OCI-LY1 (cell line): Measurements from ENCODE around the gene TEC.
"Not testable (repeated sequence)": the region's sequence is repeated elsewhere in the genome, so short reads cannot be mapped to it uniquely, and the experiment has no call there.

Experiments
- H2AFZ ChIP-seq: fragments of 200-600 bp; sonication (generic), shearing (Covaris generic); 2 replicates; pipeline ENCODE4 v1.6.0; 2014; ENCODE audit warnings: antibody characterized with exemption, mild to moderate bottlenecking, low read length
- H3F3A ChIP-seq: fragments of 200-600 bp; sonication (generic), shearing (Covaris generic); 2 replicates; pipeline ENCODE4 v1.6.0; 2014; ENCODE audit warnings: mild to moderate bottlenecking, antibody characterized with exemption, low read length, moderate library complexity; ENCODE audit not compliant: insufficient read depth
- H3K27ac ChIP-seq: fragments of 200-600 bp; sonication (generic); 2 replicates; pipeline ENCODE4 v1.5.1; 2014; ENCODE audit warnings: low read length, mixed run types, mild to moderate bottlenecking, low read depth; ENCODE audit not compliant: poor library complexity, severe bottlenecking
- H3K27me3 ChIP-seq: fragments of 200-600 bp; sonication (generic); 2 replicates; pipeline ENCODE4 v1.6.0; 2014; ENCODE audit warnings: antibody characterized with exemption, mild to moderate bottlenecking, low read length, moderate library complexity; ENCODE audit not compliant: insufficient read depth
- H3K36me3 ChIP-seq: fragments of 200-600 bp; sonication (generic); 2 replicates; pipeline ENCODE4 v1.6.1; 2014; ENCODE audit warnings: mild to moderate bottlenecking, antibody characterized with exemption, low read length, moderate library complexity, mixed read lengths; ENCODE audit not compliant: insufficient read depth
- H3K4me1 ChIP-seq: fragments of 200-600 bp; sonication (generic); 2 replicates; pipeline ENCODE4 v1.5.1; 2014; ENCODE audit warnings: mild to moderate bottlenecking, low read length, moderate library complexity; ENCODE audit not compliant: insufficient read depth, severe bottlenecking
- H3K4me2 ChIP-seq: fragments of 200-600 bp; sonication (generic), shearing (Covaris generic); 2 replicates; pipeline ENCODE4 v1.6.1; 2014; ENCODE audit warnings: low read length
- H3K4me3 ChIP-seq: fragments of 200-600 bp; sonication (generic); 2 replicates; pipeline ENCODE4 v1.5.1; 2014; ENCODE audit warnings: low read length, low read depth, mild to moderate bottlenecking, mixed read lengths; ENCODE audit not compliant: poor library complexity, severe bottlenecking
- H3K79me2 ChIP-seq: fragments of 200-600 bp; shearing (Covaris generic); 2 replicates; pipeline ENCODE4 v1.6.1; 2016; ENCODE audit warnings: mixed run types, low read length, mixed read lengths; ENCODE audit not compliant: insufficient read depth
- H3K9ac ChIP-seq: fragments of 200-600 bp; sonication (generic), shearing (Covaris generic); 2 replicates; pipeline ENCODE4 v1.6.1; 2014; ENCODE audit warnings: mild to moderate bottlenecking, low read length, mixed read lengths
- H3K9me2 ChIP-seq: fragments of 200-600 bp; sonication (generic), shearing (Covaris generic); 2 replicates; pipeline ENCODE4 v1.6.1; 2014; ENCODE audit warnings: low read depth, mild to moderate bottlenecking, low read length, mixed read lengths
- H3K9me3 ChIP-seq: fragments of 200-600 bp; shearing (Covaris generic); 2 replicates; pipeline ENCODE4 v1.6.1; 2014; ENCODE audit warnings: low read length, mixed read lengths
- H4K20me1 ChIP-seq: fragments of 200-600 bp; sonication (generic), shearing (Covaris generic); 2 replicates; pipeline ENCODE4 v1.6.0; 2016; ENCODE audit warnings: mild to moderate bottlenecking, low read length; ENCODE audit not compliant: insufficient read depth
- CTCF ChIP-seq: fragments of 200-600 bp; sonication (generic), shearing (Covaris generic); IDR thresholded peaks from 2 replicates; pipeline ENCODE4 v1.5.1; 2017; ENCODE audit warnings: mild to moderate bottlenecking, antibody characterized with exemption, low read length, moderate library complexity, mixed read lengths
- EZH2 ChIP-seq: fragments of 200-600 bp; sonication (generic), shearing (Covaris generic); IDR thresholded peaks from 2 replicates; pipeline ENCODE4 v1.8.0; 2017; ENCODE audit warnings: borderline replicate concordance, mixed run types, mild to moderate bottlenecking, antibody characterized with exemption, low read length, moderate library complexity, mixed read lengths

Gene TEC

GRCh38 chr4:48285640-48286039, 16.0 kb upstream of the TEC start:
- H3K27me3 ChIP-seq, H4K20me1 ChIP-seq, H3K4me1 ChIP-seq, H2AFZ ChIP-seq, H3K36me3 ChIP-seq, H3K9me3 ChIP-seq, H3K4me2 ChIP-seq, H3K4me3 ChIP-seq, H3F3A ChIP-seq, H3K79me2 ChIP-seq, H3K27ac ChIP-seq, H3K9ac ChIP-seq, H3K9me2 ChIP-seq: not testable (repeated sequence)

- no peak overlapping the region for H3K4me2 ChIP-seq
- no peak overlapping the region for H3K9ac ChIP-seq
- H3K36me3 ChIP-seq: no peaks in the 10 kb centered on the region
- no peaks in the 10 kb centered on the region for H4K20me1 ChIP-seq
- no peak overlapping the region for H3K27ac ChIP-seq
- no peaks in the 10 kb centered on the region for H3F3A ChIP-seq
- no peaks in the 10 kb centered on the region for H3K9me3 ChIP-seq
- no peak overlapping the region for H3K4me3 ChIP-seq
- H3K79me2 ChIP-seq: no peaks in the 10 kb centered on the region
- H3K9me2 ChIP-seq: no peaks in the 10 kb centered on the region
- no peak for TF ChIP-seq EZH2
- TF ChIP-seq CTCF: no peak
- H3K27me3 ChIP-seq: no peaks in the 10 kb centered on the region
- peaks cover 16% of the 10 kb centered on the region for H3K4me1 ChIP-seq
- H2AFZ ChIP-seq: no peak overlapping the region
Observed at GRCh38 chr4:48275686-48276085, 6.0 kb upstream of the TEC start.

- Histone ChIP-seq H3F3A (no peaks in the 10 kb centered on the region), H3K79me2 (no peaks in the 10 kb centered on the region), H3K9me3 (no peaks in the 10 kb centered on the region), H3K9me2 (no peaks in the 10 kb centered on the region), H3K9ac (no peak overlapping the region), H3K27ac (no peak overlapping the region), H3K4me3 (no peak overlapping the region), H3K36me3 (no peaks in the 10 kb centered on the region), H2AFZ (no peak overlapping the region), H3K27me3 (no peaks in the 10 kb centered on the region), H3K4me1 (peaks cover 21% of the 10 kb centered on the region), H3K4me2 (no peak overlapping the region), H4K20me1 (no peaks in the 10 kb centered on the region)
- TF ChIP-seq CTCF: peak; percentile 68
- TF ChIP-seq EZH2: no peak
Observed at GRCh38 chr4:48275247-48275646, 5.6 kb upstream of the TEC start.

GRCh38 chr4:48271626-48272025, 2.0 kb upstream of the TEC start:
- no peak overlapping the region for H3K4me3 ChIP-seq
- TF ChIP-seq EZH2 (no peak), CTCF (no peak)
- no peaks in the 10 kb centered on the region for H4K20me1 ChIP-seq
- no peaks in the 10 kb centered on the region for H3K9me2 ChIP-seq
- no peak overlapping the region for H3K9ac ChIP-seq
- peaks cover 36% of the 10 kb centered on the region for H3K4me1 ChIP-seq
- no peaks in the 10 kb centered on the region for H3K36me3 ChIP-seq
- H3K79me2 ChIP-seq: peaks cover 17% of the 10 kb centered on the region
- no peaks in the 10 kb centered on the region for H3K27me3 ChIP-seq
- peak overlapping the region; percentile 67 for H3K27ac ChIP-seq
- no peaks in the 10 kb centered on the region for H3F3A ChIP-seq
- peak overlapping the region; percentile 58; the same call in 1 of the 2 replicates for H3K4me2 ChIP-seq
- H2AFZ ChIP-seq: no peak overlapping the region
- no peaks in the 10 kb centered on the region for H3K9me3 ChIP-seq
